ENCODE measurements around the gene HERC6.

DNA sequence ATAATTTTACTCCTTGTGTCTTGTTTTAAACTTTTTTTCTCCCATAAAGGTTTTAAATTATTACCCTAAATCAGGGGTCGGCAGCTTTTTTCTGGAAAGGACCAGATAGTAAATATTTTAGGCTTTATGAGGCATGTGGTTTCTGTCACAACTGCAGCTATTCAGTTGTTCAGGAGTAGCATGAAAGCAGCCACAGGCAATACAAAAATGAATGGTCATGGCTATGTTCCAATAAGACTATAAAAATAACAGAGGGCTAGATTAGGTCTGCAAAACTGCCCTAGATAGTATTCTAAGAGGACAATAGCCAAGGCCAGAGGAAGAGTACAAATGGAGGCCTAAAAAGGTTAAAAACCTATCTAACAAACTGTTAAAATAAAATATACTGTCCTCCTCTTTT, 102.9 kb downstream of the HERC6 start:
- TF ChIP-seq, protein P1, sequence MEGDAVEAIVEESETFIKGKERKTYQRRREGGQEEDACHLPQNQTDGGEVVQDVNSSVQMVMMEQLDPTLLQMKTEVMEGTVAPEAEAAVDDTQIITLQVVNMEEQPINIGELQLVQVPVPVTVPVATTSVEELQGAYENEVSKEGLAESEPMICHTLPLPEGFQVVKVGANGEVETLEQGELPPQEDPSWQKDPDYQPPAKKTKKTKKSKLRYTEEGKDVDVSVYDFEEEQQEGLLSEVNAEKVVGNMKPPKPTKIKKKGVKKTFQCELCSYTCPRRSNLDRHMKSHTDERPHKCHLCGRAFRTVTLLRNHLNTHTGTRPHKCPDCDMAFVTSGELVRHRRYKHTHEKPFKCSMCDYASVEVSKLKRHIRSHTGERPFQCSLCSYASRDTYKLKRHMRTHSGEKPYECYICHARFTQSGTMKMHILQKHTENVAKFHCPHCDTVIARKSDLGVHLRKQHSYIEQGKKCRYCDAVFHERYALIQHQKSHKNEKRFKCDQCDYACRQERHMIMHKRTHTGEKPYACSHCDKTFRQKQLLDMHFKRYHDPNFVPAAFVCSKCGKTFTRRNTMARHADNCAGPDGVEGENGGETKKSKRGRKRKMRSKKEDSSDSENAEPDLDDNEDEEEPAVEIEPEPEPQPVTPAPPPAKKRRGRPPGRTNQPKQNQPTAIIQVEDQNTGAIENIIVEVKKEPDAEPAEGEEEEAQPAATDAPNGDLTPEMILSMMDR (IDR thresholded peaks at IDR 0.05): no peak
- TF ChIP-seq, protein P2, sequence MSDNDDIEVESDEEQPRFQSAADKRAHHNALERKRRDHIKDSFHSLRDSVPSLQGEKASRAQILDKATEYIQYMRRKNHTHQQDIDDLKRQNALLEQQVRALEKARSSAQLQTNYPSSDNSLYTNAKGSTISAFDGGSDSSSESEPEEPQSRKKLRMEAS (CRISPR knock-in tag; IDR thresholded peaks at IDR 0.05): no peak
